NCI-H1436 (cell line): Measurements from ENCODE around the gene KIF4B.

Experiments
- DNase-seq: peaks from one replicate; lab custom pipeline; 2025; lab: John Stamatoyannopoulos, UW

Gene KIF4B

DNA sequence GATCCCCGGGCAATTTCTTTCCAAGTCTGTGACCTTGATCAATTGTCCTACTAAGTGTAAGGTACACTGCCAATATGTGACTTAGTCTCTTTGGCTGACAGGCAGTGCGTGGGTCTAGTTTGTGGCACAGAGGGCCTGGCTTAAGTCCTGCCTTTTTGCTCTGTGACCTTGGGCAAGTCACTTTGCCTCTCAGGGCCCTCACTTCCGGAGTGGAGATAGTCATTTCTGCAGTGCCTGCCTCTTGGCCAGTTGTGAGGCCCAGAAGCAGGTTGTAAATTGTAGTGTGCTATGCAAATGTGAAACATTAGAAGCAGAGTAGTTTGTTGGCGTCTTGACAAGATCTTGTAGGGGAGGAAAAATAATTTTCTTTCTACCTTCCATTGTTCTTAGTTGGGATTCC, 39.0 kb downstream of the KIF4B start:
- DNase-seq: no peak

- DNase-seq: no peak
Measured at GRCh38 chr5:155053501-155053900, 39.9 kb downstream of the KIF4B start.

DNA sequence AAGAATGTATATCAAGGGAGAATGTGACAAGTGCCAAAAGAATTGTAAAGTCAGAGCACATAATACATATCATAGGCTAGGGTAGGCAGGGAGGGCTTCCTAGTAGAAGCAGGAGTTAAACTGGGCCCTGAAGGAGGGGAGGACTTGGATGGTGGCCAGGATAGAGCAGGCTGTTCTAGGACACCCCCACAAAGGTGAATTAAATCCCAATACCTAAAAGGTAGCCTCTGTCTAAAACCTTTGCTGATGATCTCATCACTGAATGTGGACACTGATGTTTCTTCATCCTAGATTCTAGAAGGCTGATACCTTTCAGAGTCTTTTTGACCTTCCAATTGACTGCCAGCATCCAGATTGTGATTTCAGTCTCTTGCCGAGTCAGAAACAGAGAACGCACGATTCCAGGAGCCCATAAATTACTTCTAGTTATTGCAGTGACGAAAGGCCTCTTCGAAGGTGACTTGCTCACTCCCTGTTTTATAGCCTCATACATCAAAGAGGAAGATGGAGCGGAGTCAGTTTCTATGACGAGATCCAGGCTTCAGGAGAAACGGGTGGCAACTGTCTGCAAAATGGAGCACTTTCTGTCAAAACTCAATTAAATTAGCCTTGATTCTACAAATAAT, 43.2 kb downstream of the KIF4B start:
- DNase-seq: no peak

GRCh38 chr5:155057626-155058025, 44.1 kb downstream of the KIF4B start:
- DNase-seq: no peak

GRCh38 chr5:155064580-155064979, 51.0 kb downstream of the KIF4B start:
- DNase-seq: no peak

- no peak for DNase-seq
Measured at GRCh38 chr5:155066886-155067595, 53.5 kb downstream of the KIF4B start.
